Stimulated activated CD8-positive, alpha-beta memory T cell treated with anti-CD3 and anti-CD28 coated beads, Interleukin-4, amount 100 ng/mL, for 4 hours (primary cell): ENCODE measurements around the gene SNX13.
"Not testable (repeated sequence)": the region's sequence is repeated elsewhere in the genome, so short reads cannot be mapped to it uniquely, and the experiment has no call there.

Source experiments
- DNase-seq, 2 donors: peaks; one replicate each; pipeline ENCODE4 v3.0.0-alpha.2; 2020; ENCODE audit warnings: low read depth in 2 of 2, low spot score in 1 of 2

Gene SNX13

DNA sequence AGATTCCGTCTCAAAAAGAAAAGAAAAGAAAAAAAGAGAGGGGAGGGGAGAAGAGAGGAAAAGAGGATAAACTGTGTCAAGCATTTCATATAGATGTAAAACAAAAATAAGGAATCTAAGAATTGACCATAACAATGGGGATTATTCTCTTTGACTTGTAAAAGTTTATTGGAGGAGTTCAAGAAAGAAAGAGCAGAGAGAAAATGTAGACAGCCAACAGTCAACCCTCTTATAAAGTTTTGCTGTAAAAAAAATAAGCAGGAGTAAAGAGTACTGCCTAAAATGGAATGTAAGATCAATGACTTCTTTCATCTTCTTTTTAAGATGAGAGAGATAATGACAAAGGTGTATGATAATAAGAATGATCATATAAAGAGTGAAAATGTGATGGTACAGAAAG is 87.9 kb downstream of the SNX13 start:
- DNase-seq, result no peak

DNA sequence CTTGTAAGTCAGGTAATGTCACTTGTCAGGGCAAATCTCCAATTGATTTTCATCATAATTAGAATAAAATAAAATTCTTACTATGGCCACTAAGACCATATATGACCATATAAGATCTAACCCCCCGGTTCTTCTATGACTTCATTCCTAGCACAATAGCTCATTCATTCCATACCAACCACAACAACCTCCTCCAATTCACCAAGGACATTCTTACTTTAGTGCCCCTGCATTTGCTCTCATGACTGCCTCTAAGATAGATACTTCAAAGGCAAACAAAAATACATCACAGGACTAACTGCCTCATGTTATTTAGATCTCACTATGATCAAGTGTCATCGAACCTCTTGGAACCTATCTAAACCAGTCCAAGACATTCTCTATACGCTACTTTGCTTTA is 90.8 kb downstream of the SNX13 start:
- DNase-seq, result no peak

DNA sequence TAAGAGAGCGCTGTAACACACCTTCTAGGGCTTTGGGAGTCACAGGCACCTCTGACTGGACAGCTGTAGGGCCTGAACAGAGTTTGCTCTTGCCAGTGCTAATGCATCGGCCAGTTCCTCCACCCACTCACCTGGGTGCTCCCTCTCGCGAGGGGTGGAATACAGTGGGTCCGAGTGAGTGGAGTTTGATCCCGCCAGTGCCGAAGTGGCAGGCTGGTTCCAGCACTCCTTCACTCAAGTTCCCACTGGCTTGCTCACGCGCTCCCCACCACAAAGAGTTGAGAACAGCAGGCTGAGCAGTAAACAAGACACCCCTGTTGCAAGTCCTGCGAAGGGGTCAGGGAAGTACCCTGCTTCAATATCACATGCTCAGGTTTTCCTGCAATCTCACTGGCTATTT is 91.8 kb downstream of the SNX13 start:
- DNase-seq, result no peak

DNA sequence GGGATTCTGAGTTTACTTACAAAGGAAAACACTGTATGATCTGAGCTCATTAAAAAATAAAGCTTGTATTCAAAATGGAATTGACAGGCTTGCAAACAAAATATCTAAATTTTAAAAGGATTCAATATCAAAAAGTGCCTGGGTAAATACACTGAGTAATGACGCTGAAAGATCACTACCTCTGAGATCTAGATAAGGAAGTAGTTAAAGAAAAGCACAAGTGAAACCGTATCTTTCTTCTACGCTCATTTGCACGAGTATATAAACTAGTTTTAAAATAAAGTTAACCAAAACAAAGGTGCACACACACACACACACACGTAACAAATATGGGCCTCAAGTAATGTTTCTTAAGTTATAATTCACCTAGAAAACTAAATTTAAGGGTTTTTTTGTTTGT is 93.4 kb downstream of the SNX13 start:
- no peak for DNase-seq

DNA sequence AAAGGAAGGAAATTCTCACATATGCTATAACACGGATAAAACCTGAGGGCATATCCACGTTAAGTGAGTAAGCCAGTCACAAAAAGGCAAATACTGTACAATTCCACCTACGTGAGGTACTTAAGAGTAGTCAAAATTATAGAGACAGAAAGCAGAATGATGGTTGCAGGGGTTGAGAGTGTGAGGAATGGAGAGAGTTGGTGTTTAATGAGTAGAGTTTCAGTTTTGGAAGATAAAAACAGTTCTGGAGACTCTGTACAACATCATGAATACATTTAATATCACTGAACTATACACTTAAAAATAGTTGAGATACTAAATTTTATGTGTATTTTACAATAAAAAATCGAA is 95.1 kb downstream of the SNX13 start:
- no peak for DNase-seq

DNA sequence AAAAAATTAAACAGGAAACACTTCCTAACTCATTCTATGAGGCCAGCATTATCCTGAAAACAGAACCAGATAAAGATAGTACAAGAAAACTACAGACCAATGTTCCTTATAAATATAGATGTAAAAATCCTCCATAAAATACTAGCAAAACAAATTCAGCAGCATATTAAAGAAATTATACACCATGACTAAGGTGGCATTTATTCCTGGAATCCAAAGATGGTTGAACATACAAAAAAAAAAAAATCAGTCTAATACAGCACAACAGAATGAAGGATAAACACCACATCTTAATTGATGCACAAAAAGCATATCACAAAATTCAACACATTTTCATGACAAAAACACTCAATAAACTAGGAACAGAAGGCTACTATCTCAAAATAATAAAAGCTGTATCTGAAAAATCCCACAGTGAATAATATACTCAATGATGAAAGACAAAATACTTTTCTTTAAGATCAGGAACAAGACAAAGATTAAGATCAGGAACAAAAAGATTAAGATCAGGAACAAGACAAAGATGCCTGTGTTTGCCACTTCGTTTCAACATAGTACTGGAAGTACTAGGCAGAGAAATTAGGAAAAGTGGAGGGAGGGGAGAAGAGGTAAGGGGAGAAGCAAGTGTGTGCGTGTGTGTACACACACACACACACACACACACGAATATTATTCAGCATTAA is 95.6 kb downstream of the SNX13 start:
- no peak for DNase-seq

DNA sequence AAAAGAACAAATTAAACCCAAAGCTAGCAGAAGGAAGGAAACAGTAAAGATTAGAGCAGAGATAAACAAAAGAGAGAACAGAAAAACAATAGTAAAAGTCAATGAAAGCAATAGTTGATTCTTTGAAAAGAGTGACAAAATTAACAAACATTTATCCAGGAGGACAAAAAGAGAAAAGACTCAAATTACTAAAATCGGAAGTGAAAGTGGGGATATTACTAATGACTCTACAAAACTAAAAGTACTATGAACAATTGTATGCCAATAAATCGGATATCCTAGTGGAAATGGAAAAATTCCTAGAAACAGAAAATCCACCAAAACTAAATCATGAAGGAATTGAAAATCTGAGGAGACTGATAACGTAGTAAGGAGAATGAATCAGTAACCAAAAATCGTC is 96.3 kb downstream of the SNX13 start:
- DNase-seq, result no peak

DNA sequence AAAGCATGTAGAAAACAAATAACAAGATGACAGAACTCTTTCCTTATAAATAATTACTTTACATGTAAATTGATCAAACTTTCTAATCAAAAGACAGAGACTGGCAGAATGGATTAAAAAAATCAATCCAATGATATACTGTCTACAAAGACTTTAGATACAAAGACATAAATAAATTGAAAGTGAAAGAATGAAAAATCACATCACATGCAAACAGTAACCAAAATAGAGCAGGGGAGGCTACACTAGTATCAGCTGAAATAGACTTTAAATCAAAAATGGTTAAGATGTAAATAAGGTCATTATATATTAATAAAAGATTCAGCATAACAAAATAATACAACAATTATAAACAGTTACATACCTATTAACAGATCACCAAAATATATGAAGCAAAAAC is 97.3 kb downstream of the SNX13 start:
- no peak for DNase-seq

DNA sequence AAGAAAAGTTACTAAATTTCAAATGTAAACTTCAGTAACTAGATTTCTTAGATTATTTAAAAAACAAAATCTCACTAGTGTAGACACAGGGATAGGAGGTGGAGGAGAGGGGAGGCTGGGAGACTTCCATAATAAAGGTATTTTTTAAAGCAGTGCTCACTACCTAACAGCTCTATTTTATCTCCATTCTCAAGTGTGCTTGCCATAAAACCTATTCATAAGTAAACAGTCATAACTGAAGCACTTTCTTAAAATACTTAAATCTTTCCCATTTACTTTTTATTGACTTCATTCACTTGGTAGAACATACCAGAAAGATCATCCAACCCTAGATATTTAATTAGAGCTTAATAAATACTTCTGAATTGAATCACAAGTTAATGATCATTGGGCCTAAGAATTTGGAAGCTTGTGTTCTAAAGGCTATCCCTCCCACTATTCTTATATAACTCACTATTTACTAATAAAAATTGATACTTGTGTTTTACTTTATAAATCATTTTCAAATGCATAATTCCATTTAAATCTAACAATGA is 107.4 kb downstream of the SNX13 start:
- no peak for DNase-seq

DNA sequence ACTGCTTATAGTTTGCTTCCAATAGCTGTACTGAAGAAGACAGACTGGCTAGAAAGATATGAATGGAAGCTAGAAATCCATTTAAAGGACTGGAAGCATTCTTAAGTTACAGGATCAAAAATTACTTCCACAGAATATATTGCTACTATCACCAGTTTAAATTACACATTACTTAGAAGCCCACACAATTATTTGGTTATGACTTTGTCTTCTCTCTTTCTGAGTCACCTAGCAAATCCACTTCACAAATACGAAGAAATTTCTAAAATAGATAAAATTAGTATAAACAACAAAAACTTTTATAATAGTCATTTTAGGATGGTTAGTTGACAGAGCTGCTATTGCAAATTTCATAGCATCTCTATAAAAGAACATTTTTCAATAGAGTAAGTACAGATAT is 108.1 kb downstream of the SNX13 start:
- DNase-seq, result no peak

DNA sequence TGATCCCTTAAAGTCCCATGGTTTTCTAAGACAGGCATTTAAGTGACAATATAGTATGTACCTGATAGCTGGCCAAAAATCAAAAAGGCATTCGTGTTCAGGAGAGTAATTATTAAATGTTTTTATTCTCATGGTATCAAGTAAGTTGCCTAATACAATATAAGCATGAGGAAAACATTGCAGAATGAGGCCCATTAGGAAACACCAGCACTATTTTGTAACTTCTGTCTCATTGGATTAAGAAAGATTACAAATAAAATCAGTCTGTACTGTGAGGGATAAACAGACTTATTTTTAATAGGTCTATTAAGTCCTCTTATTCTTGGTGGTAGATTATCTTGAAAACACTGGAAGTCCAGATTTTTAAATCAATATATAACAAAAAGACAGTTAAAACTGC is 110.1 kb downstream of the SNX13 start:
- no peak for DNase-seq

DNA sequence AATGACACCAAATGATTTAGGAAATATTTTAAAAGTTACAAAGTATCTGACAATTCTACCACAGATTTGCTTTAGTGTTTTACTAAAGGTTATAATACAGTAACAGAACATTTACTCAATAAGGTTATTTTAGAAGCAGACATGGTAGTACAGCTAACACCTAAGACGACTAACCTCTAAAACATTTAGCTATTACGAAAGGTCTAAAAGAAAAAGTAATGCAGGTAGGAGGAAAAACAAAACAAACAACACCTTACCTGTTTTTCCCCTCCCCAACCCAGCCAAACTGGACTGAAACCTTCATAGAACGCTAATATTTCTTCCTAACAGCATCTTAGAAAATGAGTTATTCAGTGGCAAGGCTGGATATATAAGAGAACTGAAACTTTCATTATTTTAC is 111.3 kb downstream of the SNX13 start:
- DNase-seq, result no peak

DNA sequence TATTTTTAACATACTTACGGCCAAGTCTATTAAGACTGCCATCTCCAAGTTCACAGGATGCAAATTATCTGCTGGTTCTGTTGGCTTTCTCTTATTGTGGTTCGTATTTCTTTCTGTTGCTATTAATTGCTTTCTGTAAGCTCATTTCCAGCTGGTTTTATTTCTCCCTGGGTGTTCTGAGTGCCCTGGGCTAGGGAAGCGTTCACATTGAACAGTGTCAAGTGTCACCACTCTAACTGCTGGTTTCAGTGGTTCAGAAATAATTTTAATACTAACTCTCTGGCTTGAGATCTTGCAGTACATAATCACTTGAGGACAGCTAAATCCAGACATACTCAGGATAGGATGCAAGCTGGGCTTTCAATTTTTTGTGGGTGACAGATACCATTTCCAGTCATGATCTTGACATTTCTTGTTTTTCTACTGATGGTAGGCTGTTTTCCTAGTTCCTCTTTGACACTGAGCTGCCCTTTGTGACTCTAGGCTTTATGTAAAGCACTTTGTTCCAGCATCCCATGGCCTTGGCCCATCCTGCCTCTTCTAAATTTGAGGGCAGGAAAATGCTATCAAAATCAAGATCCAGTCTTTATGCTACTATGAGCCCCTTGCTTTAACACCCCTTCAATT is 117.6 kb downstream of the SNX13 start:
- DNase-seq, result no peak

DNA sequence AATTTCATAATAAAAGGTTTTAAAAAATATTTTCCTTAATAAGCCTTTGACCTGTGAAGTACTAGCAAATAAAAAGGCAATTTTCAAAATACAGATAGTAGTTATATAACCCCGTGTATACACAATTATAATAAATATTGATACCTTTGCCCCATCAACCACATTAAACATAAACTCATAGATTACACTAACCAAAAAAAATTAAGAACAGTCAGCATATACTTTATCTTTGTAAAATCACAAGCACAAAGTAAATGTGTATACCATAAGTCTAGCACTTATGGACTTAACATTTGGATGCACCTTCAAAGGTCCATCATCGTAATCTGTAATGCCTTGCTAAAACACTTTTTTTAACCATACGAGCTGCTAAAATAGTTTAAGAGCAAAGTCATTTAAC is 123.4 kb downstream of the SNX13 start:
- DNase-seq, result no peak

DNA sequence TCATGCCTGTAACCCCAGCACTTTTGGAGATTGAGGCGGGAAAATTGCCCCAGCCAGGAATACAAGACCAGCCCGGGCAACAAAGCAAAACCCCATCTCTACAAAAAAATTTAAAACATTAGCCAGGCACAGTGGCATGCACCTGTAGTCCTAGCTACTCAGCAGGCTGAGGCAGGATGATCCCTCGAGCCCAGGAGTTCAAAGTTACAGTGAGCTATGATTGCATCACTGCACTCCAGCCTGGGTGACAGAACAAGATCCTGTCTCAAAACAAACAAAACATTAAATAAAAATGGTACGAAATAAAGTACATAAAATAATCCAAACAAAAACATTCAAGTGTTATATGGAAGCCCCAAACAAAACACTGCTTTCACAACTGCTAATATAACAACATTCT is 125.0 kb downstream of the SNX13 start:
- no peak for DNase-seq

DNA sequence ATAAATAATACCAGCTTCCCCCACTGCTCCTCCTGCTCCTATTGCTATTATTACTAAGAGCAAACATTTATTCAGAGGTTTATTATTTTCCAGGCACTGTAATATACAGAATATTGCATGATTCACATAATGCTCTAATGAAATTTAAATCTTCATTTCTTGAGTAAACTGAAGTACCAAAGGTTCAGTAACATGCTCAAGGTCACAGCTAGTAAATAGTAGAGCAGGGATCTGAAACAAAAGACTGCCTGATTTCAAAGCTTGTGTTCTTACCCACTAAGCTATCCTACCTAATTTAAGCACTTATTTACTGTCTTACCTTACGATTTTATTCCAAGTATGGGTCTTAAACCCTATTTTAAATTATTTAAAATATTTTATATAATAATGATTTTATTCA is 126.2 kb downstream of the SNX13 start:
- DNase-seq, result no peak

DNA sequence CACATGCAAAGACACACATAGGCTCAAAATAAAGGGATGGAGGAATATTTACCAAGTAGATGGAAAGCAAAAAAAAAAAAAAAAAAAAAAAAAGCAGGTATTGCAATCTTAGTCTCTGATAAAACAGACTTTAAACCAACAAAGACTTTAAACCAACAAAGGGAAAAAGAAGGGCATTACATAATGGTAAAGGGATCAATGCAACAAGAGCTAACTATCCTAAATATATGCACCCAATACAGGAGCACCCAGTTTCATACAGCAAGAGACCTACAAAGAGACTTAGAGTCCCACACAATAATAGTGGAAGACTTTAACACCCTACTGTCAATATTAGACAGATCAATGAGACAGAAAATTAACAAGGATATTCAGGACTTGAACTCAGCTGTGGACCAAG is 131.1 kb downstream of the SNX13 start:
- DNase-seq, result not testable (repeated sequence)

DNA sequence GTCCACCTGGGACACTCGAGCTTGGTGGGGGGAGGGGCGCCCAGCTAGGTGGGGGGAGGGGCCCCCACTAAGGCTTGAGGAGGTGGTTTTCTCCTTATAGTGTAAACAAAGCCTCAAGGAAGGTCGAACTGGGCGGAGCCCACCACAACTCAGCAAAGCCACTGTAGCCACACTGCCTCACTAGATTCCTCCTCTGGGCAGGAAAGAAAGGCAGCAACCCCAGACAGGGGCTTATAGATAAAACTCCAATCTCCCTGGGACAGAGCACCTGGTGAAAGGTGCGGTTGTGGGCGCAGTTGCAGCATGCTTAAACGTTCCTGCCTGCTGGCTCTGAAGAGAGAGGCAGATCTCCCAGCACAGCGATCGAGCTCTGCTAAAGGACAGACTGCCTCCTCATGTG is 133.1 kb downstream of the SNX13 start:
- no peak for DNase-seq

DNA sequence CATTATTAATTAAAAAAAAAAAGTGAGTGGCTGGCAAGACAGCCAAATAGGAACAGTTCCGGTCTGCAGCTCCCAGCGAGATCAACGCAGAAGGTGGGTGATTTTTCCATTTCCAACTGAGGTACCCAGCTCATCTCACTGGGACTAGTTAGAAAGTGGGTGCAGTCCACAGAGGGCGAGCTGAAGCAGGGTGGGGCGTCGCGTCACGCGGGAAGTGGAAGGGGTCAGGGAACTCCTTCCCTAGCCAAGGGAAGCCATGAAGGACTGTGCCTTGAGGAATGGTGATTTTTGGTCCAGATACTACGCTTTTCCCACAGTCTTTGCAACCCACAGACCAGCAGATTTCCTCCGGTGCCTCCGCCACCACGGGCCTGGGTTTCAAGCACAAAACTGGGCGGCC is 133.7 kb downstream of the SNX13 start:
- no peak for DNase-seq

DNA sequence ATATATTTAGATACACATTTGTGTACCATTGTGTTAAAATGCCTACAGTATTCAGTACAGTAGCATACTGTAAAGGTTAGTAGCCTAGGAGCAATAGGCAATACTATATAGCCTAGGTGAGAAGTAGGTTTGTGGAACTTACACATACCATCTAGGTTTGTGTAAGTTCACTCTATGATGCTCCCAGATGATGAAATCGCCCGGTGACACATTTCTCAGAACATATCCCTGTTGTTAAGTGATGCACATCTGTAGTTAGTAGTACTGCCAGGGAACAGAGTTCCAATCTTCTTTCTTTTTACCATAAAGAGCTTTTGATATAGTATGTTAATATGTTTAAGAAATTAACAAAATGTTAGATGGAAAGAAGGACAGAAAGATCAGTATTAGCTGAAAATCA is 138.2 kb downstream of the SNX13 start:
- DNase-seq, result no peak

DNA sequence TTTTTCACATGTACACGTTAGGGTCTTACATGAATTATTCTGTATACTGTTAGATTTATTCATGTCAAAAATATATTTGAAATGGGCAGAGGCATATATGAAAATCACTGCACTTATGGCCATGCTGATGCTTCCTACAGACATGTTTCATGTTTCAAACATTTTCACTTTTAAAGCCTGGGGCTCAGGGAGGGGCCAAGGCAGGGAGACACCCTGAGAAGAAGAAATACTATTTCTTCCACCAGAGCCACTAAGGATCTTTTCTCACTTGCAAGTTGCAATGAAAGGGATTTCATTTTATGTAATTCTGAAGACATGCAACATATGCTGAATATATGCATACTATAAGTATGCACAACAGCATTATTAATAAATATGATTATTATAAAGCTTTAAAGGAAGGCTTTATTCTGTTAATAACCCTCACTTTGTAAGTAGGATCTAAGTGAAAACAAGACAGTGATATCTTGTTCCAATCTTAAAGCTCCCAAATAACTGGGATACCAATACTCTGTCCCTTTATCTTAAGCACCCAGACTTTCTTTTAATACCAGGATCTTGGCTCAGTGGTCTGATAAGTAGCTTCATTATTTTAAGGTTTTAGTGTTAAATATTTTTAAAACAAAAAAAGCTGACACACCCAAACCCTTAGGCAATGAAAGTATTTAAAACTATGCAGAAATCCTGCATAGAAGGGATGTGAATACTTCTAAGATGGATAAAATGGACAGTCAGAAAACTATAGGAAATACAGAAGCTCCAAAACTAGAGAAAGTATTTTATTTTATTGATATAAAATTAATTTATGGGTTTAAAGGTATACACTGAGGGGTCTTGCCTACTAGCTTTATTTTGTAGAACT is 148.0 kb downstream of the SNX13 start:
- no peak for DNase-seq

DNA sequence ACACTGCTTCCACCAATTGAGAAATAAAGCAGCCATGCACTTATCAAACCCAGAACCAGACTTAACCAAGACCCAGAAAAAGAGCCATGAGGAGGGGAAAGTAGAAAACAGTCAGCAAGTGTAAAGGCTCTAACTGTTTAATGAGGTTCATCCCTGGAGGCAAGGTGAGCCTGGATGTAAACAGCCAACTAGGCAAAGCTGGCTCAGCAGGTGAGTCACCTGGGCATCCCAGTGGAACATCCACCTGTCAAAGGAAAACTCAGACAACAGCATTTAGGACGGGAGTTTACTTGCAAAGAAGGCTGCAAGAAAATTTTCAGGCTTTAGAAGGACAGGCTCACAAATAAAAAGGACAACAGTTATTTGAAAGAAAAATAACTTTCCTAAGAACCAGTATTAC is 153.0 kb downstream of the SNX13 start:
- no peak for DNase-seq
